Fibroblast of skin of scalp (primary cell): ENCODE measurements around the gene RPRD1A. TPM values are rescaled to one million over a fixed set of nuclear protein-coding genes. Genes with fewer than 3 reads are reported as not detected.
"Not testable (repeated sequence)": the region's sequence is repeated elsewhere in the genome, so short reads cannot be mapped to it uniquely, and the experiment has no call there.

ENCODE experiments used
- DNase-seq: peaks from one replicate; pipeline ENCODE4 v3.0.0-alpha.2; 2013
- polyA plus RNA-seq, 2 experiments: library from polyadenylated mRNA; unstranded; fragments of 120-200 nt; gene quantifications; one replicate each; pipeline ENCODE4 v1.2.1, GENCODE V29; 2013; ENCODE audit not compliant: insufficient read length in 2 of 2

Gene RPRD1A, protein sequence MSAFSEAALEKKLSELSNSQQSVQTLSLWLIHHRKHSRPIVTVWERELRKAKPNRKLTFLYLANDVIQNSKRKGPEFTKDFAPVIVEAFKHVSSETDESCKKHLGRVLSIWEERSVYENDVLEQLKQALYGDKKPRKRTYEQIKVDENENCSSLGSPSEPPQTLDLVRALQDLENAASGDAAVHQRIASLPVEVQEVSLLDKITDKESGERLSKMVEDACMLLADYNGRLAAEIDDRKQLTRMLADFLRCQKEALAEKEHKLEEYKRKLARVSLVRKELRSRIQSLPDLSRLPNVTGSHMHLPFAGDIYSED
- 34.6 TPM for polyA plus RNA-seq (2013, experiment 1 of 2; ENCODE audit: insufficient read length)
- 37.1 TPM for polyA plus RNA-seq (2013, experiment 2 of 2; ENCODE audit: insufficient read length)

DNA sequence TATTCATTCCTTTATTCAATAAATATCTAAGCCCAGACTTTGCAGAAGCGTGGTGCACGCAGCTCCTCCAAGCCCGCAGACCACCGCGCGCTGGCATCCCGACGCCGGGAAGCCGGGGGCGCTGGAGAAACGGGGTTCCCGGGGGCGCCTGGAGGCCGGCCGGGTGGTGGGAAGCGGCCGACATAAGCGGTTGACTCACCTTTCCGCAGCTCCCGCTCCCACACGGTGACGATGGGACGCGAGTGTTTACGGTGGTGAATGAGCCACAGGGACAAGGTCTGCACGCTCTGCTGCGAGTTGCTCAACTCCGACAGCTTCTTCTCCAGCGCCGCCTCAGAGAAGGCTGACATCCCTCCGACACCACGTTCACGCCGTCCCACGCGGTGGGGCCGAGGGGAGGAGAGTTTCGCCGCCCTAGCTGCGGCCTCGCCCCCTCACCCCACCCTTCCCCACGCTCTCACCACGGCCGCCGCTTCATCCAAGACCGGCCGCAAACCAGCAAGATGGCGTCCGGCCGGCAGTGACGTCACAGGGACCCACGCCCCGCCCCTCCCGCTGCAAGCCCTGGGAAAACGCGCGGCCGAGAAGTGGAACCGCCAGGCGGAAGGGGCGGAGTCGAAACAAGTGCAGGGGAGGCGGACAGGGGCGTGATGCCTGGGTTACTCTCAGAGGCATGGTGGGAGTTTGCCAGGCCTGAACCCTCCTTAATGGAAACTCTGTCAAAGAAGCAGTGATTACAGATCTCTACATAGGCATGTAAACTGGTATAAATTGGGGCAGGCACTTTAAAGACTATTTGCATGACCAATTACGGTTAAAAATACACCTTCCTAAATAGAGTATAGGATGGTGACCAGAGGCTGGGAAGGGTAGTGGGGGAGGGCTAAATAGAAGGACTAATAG lies at the start of gene RPRD1A:
TSS of gene RPRD1A (minus strand) at position 505 of the 903 bp plus-strand sequence. CDS start at position 350, 155 bp downstream.
- DNase-seq, result peak; percentile 92

DNA sequence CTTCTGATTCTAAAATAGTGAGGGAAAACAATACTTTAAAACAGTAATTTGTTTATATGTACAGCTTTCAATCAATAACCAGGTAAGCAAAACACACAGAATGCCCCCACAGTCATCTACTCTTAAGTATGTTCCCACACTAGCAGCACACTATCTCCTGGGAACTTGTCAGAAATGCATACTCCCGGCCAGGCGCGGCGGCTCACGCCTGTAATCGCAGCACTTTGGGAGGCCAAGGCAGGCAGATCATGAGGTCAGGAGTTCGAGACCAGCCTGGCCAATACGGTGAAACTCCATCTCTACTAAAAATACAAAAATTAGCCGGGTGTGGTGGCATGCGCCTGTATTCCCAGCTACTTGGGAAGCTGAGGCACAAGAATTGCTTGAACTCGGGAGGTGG lies 49.4 kb upstream of the RPRD1A start:
- DNase-seq, result not testable (repeated sequence)

DNA sequence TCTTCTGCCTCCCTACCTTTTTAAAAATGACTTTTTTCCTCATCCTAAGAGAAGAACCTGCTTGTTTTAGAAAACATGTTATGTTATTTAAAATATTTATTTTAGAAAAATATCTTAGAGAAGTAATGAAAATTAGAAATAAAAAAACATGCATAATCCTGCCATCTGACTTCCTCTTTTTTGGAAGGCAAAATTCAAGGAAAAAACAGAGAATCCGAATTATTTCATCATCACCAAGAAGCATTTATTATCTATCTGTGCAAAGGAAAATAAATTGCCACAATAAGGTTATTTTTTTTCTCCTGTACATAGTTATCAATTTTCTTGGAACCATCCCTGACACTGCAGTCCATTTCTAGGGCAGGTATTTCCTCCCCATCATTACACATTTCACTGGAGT lies 47.4 kb upstream of the RPRD1A start:
- DNase-seq, result no peak

DNA sequence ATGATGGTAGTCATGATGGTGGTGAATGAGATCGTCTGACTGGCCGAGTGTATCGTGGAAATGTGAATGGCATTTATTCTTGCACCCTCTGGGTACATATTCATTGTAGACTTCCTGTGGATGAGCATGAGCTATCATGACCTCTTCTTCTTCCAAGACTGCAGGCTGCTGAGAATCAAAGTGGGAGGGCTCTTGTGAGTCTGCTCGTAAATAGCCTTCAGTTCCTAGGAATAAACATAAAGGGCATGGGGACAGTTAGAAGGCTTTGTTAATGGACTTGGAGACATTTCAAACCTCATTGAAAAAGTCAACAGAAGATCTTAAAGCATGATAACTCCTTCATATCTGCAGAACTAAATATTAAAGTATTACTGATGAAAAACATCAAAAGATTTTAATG lies 46.9 kb upstream of the RPRD1A start:
- DNase-seq, result no peak

DNA sequence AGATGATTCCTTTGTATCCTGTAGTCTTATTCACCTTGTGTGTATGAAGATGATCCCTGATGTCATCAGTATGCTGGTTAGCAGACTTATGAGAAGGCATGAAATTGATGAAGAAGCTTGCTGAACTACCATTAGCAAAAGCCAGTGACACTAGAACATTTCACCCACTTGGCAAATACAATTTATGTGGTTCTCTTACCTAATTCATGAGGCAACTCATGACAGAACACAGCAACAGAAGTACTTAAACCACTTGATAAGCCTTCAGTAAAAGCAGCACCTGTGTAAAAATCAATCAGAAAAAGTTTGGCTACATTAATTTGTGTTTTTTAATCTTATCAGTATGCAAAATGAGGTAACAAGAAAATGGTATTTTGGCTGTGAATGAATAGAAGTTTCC lies 44.9 kb upstream of the RPRD1A start:
- no peak for DNase-seq

DNA sequence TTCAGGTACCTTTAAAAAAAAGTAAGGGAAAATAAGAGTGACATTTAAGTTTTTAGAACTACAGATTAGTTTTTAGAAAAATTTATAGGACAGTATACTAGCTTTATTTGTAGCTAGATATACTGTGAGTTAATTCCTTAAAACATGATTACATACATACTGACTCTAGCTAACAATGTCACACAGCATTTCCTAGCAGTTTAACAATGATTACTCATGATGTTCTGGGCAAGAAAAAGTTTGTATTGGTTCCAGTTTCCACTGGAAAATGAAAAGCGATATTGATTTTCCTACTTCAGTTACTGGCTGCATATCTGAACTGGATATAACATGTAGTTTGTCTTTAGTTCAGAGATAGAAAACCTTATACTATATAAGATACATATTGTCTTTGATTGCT lies 42.4 kb upstream of the RPRD1A start:
- no peak for DNase-seq

DNA sequence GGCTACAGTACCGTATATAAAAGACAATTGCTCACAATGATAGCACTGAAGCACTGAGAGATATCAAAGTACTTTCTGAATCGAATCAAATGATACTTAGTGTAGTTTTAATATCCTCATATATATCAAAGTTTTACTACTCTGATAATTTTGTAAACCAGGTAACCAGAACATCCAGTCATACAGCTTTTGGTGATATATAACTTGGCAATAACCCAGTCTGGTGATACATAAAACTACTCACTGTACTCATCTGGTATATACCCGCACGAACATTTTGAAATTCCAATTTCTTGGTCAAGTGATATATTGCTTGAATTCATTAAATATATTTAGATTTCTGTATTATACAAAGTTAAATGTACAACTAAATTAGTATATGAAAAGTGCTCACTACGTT lies 41.2 kb upstream of the RPRD1A start:
- DNase-seq, result no peak

DNA sequence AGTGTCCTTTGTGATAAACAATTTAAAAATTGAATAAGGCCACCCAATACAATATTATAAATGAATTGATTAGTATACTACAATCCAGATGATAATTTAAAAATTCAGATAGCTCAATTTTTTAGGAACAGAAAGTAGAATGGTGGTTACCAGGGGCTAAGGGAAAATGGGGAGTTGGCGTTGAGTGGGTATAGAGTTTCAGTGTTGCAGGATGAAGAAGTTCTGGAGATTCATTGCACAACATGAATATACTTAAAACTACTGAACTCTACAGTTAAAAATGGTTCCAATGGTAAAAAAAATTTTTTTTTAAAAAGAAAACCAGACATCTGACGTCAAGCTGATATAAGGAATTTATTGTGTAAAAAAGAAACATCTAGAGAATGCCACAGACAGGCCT lies 40.8 kb upstream of the RPRD1A start:
- no peak for DNase-seq

DNA sequence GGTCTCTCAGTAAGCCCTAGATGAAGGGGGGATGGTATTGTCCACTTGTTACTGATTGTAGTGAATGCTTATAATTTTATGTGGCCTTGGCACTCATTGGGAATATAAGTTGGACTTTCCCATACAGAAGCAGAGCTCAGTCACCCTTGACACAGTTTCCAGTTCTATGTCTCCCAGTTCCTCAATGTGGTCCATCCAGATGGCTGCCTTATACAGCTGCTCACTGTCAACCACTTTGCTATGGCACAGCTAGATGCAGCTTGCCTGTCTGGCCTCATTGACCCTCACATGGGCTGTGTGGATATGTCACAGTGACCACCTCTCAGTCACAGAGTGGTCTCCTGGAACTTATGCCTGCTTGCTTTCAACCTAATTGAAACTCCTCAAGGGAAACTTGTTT lies 40.1 kb upstream of the RPRD1A start:
- no peak for DNase-seq

DNA sequence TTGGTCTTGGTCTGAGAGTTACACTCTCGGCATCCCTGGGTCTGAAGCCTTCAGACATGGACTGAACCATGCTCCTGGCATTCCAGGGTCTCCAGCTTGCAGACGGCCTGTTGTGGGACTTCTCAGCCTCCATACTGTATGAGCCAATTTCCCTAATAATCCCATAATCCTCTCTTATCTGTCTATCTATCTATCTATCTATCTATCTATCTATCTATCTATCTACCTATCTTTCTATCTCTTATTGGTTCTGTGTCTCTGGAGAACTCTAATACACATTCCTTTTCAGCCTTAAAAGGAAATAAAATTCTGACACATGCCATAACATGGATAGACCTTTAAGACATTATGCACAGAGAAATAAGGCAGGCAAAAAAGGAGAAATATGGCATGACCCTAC lies 37.4 kb upstream of the RPRD1A start:
- DNase-seq, result no peak

DNA sequence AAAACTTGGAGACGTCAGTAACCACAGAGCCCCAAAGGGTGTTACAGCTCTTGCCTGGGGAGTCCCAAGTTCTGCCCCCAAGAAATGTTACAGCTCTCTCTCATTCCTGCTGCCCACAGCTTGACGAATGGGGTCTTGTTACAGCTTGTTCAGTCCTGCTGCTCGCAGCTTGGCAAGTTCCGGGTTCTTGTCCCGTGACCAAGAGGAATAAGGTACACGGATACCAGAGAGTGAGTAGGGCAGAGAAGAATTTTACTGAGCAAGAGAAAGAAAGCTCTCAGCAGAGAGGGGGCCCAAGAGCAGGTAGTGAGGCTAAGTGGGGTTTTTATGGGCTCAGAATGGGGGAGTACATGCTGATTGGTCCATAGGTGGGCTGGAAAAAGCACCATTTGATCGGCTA lies 34.6 kb upstream of the RPRD1A start:
- no peak for DNase-seq

DNA sequence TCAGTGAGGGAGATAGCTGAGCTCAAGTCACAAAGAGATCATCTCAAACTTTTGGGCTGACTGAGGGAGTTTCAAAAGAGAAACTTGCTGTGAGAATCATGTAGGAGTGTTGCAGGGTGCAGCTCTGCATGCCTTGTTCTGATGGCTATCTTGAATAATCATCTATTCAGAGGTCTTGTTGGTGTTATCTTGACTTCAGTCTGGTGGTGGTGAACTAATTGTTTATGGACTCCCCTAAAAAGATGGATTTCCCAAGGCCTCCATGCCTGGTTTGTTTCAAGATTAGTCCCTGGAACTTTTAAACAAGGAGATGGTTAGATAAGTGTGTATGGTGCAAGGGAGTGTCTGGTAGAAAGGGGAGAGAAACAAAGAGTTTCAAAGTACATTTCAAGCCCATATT lies 32.0 kb upstream of the RPRD1A start:
- DNase-seq, result no peak

DNA sequence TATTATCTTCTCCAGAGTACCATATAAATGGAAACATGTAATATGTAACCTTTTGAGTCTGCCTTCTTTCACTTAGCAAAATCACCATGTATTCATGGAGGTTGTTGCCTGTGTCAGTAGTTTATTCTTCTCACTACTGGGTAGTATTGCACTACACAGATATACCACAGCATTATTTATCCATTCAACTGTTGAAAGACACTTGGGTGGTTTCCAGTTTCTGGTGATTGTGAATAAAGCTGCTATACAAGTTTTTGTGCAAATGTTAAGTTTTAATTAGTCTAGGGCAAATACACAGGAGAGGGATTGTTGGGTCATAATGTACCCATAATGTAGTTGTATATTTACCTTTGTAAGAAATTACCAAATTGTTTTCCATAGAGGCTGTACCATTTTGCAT lies 29.6 kb upstream of the RPRD1A start:
- DNase-seq, result no peak

DNA sequence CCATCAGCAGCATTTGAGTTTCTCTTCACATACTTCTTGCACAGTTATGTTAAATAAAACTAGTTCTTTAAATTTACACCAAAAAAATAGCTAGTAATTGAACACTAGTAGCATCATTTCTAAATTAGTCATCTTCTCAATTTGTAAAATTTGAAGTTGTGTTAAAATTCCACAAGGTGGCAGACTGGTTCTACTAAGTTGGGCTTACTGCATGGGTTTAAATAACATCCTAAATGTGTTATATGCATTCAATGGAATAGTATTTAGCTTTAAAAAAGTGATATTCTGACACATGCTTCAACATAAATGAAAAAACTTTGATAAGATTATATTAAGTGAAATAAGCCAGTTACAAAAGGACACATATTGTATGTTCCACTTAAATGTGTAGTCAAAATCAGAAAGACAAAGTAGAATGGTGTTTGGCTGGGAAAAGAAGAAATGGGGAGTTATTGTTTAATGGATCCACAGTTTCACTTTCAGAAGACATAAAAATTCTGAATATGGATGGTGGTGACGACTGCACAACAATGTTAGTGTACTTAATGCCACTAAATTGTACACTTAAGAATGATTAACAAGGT lies 28.7 kb upstream of the RPRD1A start:
- DNase-seq, result peak; percentile 70

DNA sequence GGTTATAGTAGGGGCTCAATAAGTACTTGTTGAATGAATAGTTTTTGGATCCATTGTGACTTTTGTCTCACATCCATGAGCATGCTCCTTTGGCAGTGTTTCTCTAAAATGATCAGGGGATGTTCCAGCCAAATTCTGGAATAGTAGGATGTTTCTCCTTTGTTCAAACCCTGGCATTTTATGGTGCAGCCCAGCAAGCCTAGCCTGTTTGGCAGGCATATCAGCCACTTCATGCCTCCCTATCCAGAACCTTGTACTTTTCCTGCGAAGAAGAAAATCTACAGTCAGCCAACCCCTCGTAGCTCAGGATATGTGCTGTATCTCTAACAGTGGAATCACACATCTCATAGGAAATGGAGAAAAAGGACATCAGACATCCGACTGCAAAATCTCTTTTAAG lies 27.1 kb upstream of the RPRD1A start:
- no peak for DNase-seq

DNA sequence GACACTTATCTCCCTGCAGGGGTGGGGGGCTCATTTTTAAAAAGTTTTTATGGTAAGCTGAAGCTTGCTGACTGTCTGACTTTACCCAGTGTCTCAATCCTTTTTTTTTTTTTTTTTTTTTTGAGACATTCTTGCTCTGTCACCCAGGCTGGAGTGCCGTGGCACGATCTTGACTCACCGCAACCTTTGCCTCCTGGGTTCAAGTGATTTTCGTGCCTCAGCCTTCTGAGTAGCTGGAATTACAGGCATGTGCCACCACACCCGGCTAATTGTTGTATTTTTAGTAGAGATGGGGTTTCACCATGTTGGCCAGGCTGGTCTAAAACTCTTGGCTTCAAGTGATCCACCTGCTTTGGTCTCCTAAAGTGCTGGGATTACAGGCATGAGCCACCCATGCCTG lies 24.8 kb upstream of the RPRD1A start:
- DNase-seq, result not testable (repeated sequence)

DNA sequence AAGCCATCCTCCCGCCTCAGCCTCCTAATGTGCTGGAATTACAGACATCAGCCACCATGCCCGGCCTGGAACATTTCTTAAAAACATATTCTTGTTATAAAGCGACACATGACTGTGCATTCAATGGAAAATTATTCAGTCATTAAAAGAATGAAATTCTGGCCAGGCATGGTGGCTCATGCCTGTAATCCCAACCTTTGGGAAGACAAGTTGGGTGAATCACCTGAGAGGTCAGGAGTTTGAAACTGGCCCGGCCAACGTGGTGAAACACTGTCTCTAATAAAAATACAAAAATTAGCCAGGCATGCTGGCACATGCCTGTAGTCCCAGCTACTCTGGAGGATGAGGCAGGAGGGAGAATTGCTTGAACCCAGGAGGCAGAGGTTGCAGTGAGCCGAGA lies 21.6 kb upstream of the RPRD1A start:
- no peak for DNase-seq

DNA sequence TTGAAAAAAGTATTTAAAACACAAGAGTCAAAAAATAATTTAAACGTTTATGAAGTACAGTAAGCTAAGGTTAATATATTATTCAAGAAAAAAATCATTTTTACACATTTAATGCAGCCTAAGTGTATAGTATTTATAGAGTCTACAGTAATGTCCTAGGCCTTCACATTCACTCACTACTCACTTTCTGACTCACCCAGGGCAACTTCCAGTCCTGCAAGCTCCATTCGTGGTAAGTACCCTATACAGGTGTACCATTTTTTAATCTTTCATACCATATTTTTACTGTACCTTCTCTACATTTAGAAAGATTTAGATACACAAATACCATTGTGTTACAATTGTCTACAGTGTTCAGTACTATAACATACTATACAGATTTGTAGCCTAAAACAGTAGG lies 20.9 kb upstream of the RPRD1A start:
- DNase-seq, result no peak

DNA sequence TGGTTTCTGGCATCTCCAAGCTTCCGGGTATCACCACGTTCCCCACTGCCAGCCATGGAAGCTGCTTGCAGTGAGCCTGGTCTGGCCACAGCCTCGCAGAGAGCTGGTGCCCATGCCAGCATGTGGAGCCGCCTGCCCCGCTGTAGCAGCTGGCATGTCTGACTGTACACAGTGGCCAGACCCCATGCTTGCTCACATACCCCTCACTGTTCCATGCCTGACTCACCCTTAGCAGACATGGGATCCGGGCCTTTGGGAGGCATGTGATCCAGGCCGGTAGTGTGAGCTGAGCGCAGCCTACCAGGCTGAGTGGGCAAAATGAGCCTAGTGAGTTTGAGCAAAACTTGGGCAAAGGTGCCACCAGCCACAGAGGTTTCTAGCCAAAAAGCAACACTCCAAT lies 18.8 kb upstream of the RPRD1A start:
- DNase-seq, result no peak

DNA sequence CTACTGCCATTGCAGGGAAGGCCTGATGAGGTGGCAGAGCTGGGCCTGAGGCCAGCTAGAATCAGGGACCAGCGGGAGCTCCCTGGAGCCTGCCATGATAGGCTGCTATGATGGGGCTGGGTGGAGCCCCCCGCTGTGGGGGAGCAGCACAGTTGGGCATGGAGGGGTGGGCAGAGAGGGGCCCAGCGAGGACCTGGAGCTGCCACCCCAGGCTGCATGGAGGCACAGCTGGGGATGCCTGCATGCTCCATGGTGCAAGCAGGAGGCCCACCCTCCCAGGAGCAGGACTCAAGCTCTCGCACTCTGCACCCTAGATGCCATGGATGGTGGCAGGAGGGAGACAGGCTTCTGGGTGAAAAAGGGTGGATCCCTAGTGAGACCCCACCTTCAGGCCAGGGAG lies 17.8 kb upstream of the RPRD1A start:
- DNase-seq, result no peak

DNA sequence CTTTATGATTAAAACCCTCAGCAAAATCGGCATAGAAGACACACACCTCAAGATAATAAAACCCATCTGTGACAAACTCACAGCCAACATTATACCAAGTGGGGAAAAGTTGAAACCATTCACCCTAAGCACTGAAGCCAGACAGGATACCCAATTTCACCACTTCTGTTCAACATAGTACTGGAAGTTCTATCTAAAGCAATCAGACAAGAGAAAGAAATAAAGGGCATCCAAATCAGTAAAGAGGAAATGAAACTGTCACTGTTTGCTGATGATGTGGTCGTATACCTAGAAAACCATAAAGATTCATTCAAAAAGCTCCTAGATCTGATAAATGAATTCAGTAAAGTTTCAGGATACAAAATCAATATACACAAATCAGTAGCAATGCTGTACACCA lies 16.4 kb upstream of the RPRD1A start:
- no peak for DNase-seq

DNA sequence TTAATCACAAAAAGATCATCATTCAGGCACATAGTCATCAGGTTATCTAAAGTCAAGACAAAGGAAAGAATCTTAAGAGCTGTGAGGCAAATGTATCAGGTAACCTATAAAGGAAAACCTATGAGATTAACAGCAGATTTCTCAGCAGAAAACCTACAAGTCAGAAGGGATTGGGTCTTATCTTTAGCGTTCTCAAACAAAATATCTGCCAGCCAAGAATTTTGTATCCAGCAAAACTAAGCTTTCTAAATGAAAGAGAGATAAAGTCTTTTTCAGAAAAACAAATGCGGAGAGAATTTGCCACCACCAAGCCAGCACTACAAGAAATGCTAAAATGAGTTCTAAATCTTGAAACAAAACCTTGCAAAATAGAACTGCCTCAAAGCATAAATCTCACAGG lies 13.8 kb upstream of the RPRD1A start:
- DNase-seq, result not testable (repeated sequence)

DNA sequence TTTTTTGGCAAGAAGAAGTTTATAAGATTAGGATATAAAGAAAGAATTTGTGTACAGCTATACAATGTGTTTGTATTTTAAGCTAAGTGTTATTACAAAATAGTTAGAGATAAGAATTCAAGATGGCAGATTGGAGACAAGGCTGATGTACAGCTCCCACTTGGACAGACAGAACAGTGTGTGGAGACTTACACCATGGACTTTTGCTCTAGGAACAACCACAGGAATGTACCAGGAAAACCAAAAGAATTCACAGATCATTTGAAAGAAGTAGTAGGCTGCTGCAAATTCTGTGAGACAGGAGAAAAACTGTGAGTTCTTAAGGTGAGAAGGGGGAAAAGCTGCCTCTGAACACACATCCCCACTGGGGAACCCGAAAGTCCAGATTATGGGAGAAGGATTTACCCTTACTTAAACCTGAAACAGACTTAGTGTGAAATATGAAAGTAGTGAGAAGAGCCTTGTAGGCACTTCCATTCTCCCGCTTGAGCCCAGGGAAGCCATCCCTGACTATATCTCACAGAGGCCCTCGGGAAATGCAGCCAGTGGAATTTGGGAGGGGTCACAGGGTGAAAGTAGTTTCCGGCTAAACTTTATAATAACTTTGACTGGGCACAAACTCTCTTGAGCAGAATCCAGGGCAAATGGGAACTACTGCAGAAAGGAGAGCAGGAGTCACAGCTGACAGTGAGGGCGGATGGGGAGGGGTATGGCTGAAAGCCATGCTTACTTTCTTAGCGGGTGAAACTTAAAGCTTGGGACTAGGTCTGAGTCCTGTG lies 11.6 kb upstream of the RPRD1A start:
- DNase-seq, result peak; percentile 55
